ENCODE results near the gene FMNL2. TPM values are rescaled to one million over a fixed set of nuclear protein-coding genes. Genes with fewer than 3 reads are reported as not detected.

FMNL2 gene
- total RNA-seq, 1 experiment from 2014 or later: 33.6 TPM

- WGBS (ENCODE audit: extremely low coverage, insufficient read length, low lambda C conversion rate): no CpG with 5 or more reads among the region's 4 CpGs
Observed at GRCh38 chr2:152573168-152573567, 238.2 kb downstream of the FMNL2 start.

More at GRCh38 chr2:152573168-152573567, 238.2 kb downstream of the FMNL2 start:
- Histone ChIP-seq H3K23me2 (ENCODE audit: insufficient read length, low read depth, low read length, poor library complexity, severe bottlenecking) (no peaks in the 10 kb centered on the region), H3K18ac (ENCODE audit: insufficient read length, low read depth, low read length) (no peak overlapping the region), H4K5ac (ENCODE audit: insufficient read length, low read depth, low read length) (no peak overlapping the region), H2BK20ac (ENCODE audit: low read depth, low read length, poor library complexity, severe bottlenecking) (no peak overlapping the region), H2BK5ac (ENCODE audit: insufficient read length, low read length) (no peak overlapping the region), H2AFZ (ENCODE audit: low read length) (no peak overlapping the region), H3K79me2 (ENCODE audit: insufficient read depth, low read length) (no peaks in the 10 kb centered on the region), H3T11ph (ENCODE audit: low read length) (no peak overlapping the region), H3K79me1 (ENCODE audit: insufficient read depth, low read depth, low read length, poor library complexity, severe bottlenecking) (no peaks in the 10 kb centered on the region), H4K20me1 (ENCODE audit: control insufficient read depth, insufficient read depth, insufficient read length) (no peaks in the 10 kb centered on the region), H3K9ac (ENCODE audit: extremely low read depth, insufficient read length, low read length) (no peak overlapping the region), H3K56ac (ENCODE audit: insufficient read length, low read depth, low read length) (no peak overlapping the region), H3K9me3 (ENCODE audit: control insufficient read depth, low read depth, low read length) (no peaks in the 10 kb centered on the region), H4K91ac (ENCODE audit: insufficient read length, low read depth, low read length) (no peak overlapping the region), H2BK12ac (ENCODE audit: insufficient read length, low read depth, low read length) (no peak overlapping the region), H3K4ac (ENCODE audit: low read depth, low read length) (no peak overlapping the region), H3K23ac (ENCODE audit: insufficient read length, low read depth, low read length) (no peak overlapping the region), H2BK120ac (ENCODE audit: low read depth, low read length, poor library complexity, severe bottlenecking) (no peak overlapping the region), H4K8ac (replicated peaks; ENCODE audit: insufficient read length, low read depth, low read length) (no peak overlapping the region), H2AK5ac (ENCODE audit: insufficient read length, low read length) (no peak overlapping the region), H3K27me3 (ENCODE audit: insufficient read depth, low read length) (no peaks in the 10 kb centered on the region), H2BK15ac (ENCODE audit: low read depth, low read length) (no peak overlapping the region), H3K27ac (ENCODE audit: insufficient read length, low read depth, low read length) (no peak overlapping the region), H3K4me2 (ENCODE audit: insufficient read depth, insufficient read length, low read length) (no peak overlapping the region), H3K14ac (ENCODE audit: insufficient read depth, low read length) (no peak overlapping the region), H3K4me1 (ENCODE audit: insufficient read depth, low read length) (0 out of 2 replicates have a peak, but pooled peaks cover 5% of the 10 kb centered on the region)
- TF ChIP-seq, protein P1, sequence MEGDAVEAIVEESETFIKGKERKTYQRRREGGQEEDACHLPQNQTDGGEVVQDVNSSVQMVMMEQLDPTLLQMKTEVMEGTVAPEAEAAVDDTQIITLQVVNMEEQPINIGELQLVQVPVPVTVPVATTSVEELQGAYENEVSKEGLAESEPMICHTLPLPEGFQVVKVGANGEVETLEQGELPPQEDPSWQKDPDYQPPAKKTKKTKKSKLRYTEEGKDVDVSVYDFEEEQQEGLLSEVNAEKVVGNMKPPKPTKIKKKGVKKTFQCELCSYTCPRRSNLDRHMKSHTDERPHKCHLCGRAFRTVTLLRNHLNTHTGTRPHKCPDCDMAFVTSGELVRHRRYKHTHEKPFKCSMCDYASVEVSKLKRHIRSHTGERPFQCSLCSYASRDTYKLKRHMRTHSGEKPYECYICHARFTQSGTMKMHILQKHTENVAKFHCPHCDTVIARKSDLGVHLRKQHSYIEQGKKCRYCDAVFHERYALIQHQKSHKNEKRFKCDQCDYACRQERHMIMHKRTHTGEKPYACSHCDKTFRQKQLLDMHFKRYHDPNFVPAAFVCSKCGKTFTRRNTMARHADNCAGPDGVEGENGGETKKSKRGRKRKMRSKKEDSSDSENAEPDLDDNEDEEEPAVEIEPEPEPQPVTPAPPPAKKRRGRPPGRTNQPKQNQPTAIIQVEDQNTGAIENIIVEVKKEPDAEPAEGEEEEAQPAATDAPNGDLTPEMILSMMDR (conservative IDR thresholded peaks at IDR 0.05): no peak
- Mint-ChIP-seq H3K9me3 (no peaks in the 10 kb centered on the region), H3K4me1 (peaks cover 14 to 17% of the 10 kb centered on the region in 2 experiments), H3K4me3 (no peak overlapping the region), H3K36me3 (ENCODE audit: insufficient read depth in 1 of 3, low read depth in 3 of 3) (peaks cover 0 to 4% (median 3%) of the 10 kb centered on the region in 3 experiments; a peak in 2 of 7 replicates), H3K27me3 (ENCODE audit: low read depth) (no peaks in the 10 kb centered on the region), H3K27ac (no peak overlapping the region)
- DNase-seq: no peak

Data from H9 (cell line).